Heart right ventricle (tissue), 16 donors: ENCODE data around the gene POLR2H. TPM values are rescaled to one million over a fixed set of nuclear protein-coding genes. Genes with fewer than 3 reads are reported as not detected.

ENCODE experiments used
- ATAC-seq, 8 donors: fragments of 200-7000 bp; cut with Tn5 transposase; one replicate each; pipeline ENCODE4 v1.9.1; 2020; ENCODE audit warnings: mild to moderate bottlenecking in 8 of 8, moderate library complexity in 8 of 8, moderate number of reproducible peaks in 1 of 8
- DNase-seq, 2 donors: peaks; one replicate each; pipeline ENCODE4 v3.0.0-alpha.2; 2020
- H3K27ac ChIP-seq, 10 donors: fragments of 200-600 bp; sonication (generic) in 2 of 10; one replicate each; pipeline versions ENCODE4 v1.5.0 to v1.8.0; 2020 to 2022; ENCODE audit warnings: mild to moderate bottlenecking in 3 of 10
- H3K27me3 ChIP-seq, 7 donors: fragments of 200-600 bp; one replicate each; pipeline ENCODE4 v1.8.0; 2021 to 2022; ENCODE audit warnings: mild to moderate bottlenecking in 2 of 7
- H3K36me3 ChIP-seq, 9 donors: fragments of 200-600 bp; sonication (generic) in 1 of 9; one replicate each; pipeline versions ENCODE4 v1.5.0 to v1.8.0; 2020 to 2022; ENCODE audit warnings: mild to moderate bottlenecking in 2 of 9
- H3K4me1 ChIP-seq, 9 donors: fragments of 200-600 bp; sonication (generic) in 1 of 9; one replicate each; pipeline versions ENCODE4 v1.5.0 to v1.8.0; 2020 to 2022; ENCODE audit warnings: mild to moderate bottlenecking in 4 of 9
- H3K4me3 ChIP-seq, 10 donors: fragments of 200-600 bp; sonication (generic) in 2 of 10; one replicate each; pipeline versions ENCODE4 v1.5.0 to v1.8.0; 2020 to 2022; ENCODE audit warnings: mild to moderate bottlenecking in 7 of 10, moderate library complexity in 2 of 10
- H3K9me3 ChIP-seq, 11 donors: fragments of 200-600 bp in 10 of 11; sonication (generic) in 2 of 11; one replicate each; pipeline versions ENCODE4 v1.5.0 to v1.8.0; 2013 to 2022; ENCODE audit warnings: mild to moderate bottlenecking in 2 of 11, control low read depth in 1 of 11, moderate library complexity in 1 of 11
- WGBS, 2 donors: extraction: QIAGEN DNeasy Blood & Tissue Kit; methylation state at CpG; one replicate each; pipeline ENCODE4 v1.1.7; 2013; ENCODE audit warnings: inconsistent platforms in 1 of 2; 5-methylcytosine and 5-hydroxymethylcytosine counted together
- intact Hi-C, 10 donors: fragments of 100-400 bp; cut with DNase I; formaldehyde crosslinking; loops; one replicate each; pipeline versions ENCODE4 v1.11.1 to v1.14.2; 2022
- polyA plus RNA-seq, 2 donors: library from polyadenylated mRNA; stranded (reverse); fragments of 200-250 nt; gene quantifications; one replicate each; pipeline ENCODE4 v1.2.3, GENCODE V29; 2013
- total RNA-seq, 10 donors: library from RNA; stranded (reverse); fragmentation: NEBNext Ultra II Directional in 3 of 10; extraction: Animal tissue kit (Norgen Biotek cat#: 25700) in 3 of 10; gene quantifications; one replicate each; pipeline versions ENCODE4 v1.2.1 to v1.2.4, GENCODE V29; 2021 to 2023
- TF ChIP-seq, protein P1 (sequence below), 9 donors: fragments of 200-600 bp; sonication (generic) in 2 of 9; IDR thresholded peaks; one replicate each; pipeline versions ENCODE4 v1.5.0 to v1.8.0; 2021 to 2022; ENCODE audit warnings: antibody characterized with exemption in 9 of 9, mild to moderate bottlenecking in 5 of 9, moderate library complexity in 1 of 9
- donor health status: Arrhythmogenic right ventricular cardiomyopathy.
- donor health status: ischemic (EF 13 %, LVEDD 7.1; RV severe dilation, severe dysfunction).
- donor health status: healthy with polysubstance abuse.
- donor health status: DM: no; HTN: yes; CAD: no.
- donor health status: DM: no; HTN: no; CAD: no.
- donor health status: ischemic (EF 25% LVEDD 6.9; RV normal size, moderate dysfunction).
- donor health status: ischemic (EF 25% LVEDD 5.7; RV mildly dilated, moderate dysfunction).
- donor health status: healthy.
- donor health status: DM: yes; HTN: yes; CAD: no.
- donor health status: Ischemic cardiomyopathy.
- donor health status: ischemic (EF 35%, LVEDD 5.7; RV mildly dilated, moderate dysfunction).
- donor health status: nonischemic (EF 11% LVEDD 7.7; RV severe dilation, severe dysfunction).
- donor health status: DM: yes; HTN: yes; CAD: no.
- donor health status: PGD.
- donor health status: ischemic (EF 29% LVEDD 5.4; RV normal size, mild dysfunction).
- donor health status: nonischemic (EF 23%, LVEDD 6.1; RV moderate dilation, normal function).

The POLR2H gene
- total and polyA plus RNA-seq, 12 donors = 17.4 to 63.7 (median 24.5) TPM

DNA sequence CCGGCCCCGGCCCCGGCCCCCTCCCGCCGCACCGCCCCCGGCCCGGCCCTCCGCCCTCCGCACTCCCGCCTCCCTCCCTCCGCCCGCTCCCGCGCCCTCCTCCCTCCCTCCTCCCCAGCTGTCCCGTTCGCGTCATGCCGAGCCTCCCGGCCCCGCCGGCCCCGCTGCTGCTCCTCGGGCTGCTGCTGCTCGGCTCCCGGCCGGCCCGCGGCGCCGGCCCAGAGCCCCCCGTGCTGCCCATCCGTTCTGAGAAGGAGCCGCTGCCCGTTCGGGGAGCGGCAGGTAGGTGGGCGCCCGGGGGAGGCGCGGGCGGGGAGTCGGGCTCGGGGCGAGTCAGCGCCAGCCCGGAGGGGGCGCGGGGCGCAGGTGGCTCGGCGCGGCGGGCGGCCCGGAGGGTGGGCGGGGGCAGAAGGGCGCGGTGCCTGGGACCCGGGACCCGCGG, 18.7 kb downstream of the POLR2H start:
- H3K4me1 ChIP-seq = peaks cover 7 to 40% (median 21%) of the 10 kb centered on the region in 9 donors
- TF ChIP-seq, protein P1, sequence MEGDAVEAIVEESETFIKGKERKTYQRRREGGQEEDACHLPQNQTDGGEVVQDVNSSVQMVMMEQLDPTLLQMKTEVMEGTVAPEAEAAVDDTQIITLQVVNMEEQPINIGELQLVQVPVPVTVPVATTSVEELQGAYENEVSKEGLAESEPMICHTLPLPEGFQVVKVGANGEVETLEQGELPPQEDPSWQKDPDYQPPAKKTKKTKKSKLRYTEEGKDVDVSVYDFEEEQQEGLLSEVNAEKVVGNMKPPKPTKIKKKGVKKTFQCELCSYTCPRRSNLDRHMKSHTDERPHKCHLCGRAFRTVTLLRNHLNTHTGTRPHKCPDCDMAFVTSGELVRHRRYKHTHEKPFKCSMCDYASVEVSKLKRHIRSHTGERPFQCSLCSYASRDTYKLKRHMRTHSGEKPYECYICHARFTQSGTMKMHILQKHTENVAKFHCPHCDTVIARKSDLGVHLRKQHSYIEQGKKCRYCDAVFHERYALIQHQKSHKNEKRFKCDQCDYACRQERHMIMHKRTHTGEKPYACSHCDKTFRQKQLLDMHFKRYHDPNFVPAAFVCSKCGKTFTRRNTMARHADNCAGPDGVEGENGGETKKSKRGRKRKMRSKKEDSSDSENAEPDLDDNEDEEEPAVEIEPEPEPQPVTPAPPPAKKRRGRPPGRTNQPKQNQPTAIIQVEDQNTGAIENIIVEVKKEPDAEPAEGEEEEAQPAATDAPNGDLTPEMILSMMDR (IDR thresholded peaks at IDR 0.05) = no peak
- H3K27ac ChIP-seq = peak overlapping the region in 6 of 10 donors; percentile 41 to 79 (median 68)
- H3K4me3 ChIP-seq = peak overlapping the region; percentile 11 to 58 (median 54)
- 1% methylated on average over 28 to 55 of the region's 62 CpGs for WGBS, 2 donors
- intact Hi-C loops = loop anchor here in 1 of 10 donors (10.0 kb wide), 1 partner anchor 395 kb away; no protein-coding TSS in a partner anchor
- H3K9me3 ChIP-seq = no peaks in the 10 kb centered on the region
- DNase-seq (peak; percentile 69 to 80), ATAC-seq (peak in 6 of 8 donors; percentile 41 to 62 (median 48))
- H3K27me3 ChIP-seq = peaks cover 5 to 78% (median 62%) of the 10 kb centered on the region in 7 donors
- peaks cover 0 to 15% (median 0%) of the 10 kb centered on the region in 9 donors for H3K36me3 ChIP-seq

DNA sequence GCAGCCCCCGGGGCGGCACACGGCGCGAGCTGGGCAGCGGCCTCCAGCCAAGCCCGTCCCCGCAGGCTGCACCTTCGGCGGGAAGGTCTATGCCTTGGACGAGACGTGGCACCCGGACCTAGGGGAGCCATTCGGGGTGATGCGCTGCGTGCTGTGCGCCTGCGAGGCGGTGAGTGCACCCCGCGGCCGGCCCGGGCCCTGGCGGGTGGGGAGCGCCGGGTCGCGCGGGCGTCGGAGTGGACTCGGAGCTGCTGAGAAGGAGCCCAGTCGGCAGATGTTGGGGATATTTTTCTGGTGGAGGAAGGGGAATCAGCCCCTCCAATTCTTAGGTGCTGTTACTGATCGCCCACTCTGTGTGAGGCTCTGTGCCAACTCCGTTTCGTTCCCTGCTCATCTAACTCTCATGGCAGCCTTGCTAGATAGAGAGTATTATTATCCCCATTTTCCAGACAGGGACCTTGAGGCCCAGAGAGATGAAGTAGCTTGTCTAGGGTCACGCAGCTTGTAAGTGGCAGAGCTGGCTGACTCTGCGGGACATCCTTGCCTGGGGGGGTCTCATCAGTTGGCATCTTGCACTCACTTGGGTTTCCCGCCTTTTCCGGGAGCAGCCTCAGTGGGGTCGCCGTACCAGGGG, 19.2 kb downstream of the POLR2H start:
- Histone ChIP-seq H3K27ac (peak overlapping the region in 9 of 10 donors; percentile 31 to 79 (median 64)), H3K27me3 (peaks cover 5 to 75% (median 56%) of the 10 kb centered on the region in 7 donors), H3K9me3 (no peaks in the 10 kb centered on the region), H3K4me3 (peak overlapping the region; percentile 11 to 58 (median 54)), H3K36me3 (peaks cover 0 to 15% (median 0%) of the 10 kb centered on the region in 9 donors), H3K4me1 (peaks cover 7 to 40% (median 21%) of the 10 kb centered on the region in 9 donors)
- TF ChIP-seq, protein P1 (IDR thresholded peaks at IDR 0.05) = no peak
- DNase-seq (no peak), ATAC-seq (no peak)
- intact Hi-C loops = loop anchor here in 1 of 10 donors (10.0 kb wide), 1 partner anchor 394 kb away; no protein-coding TSS in a partner anchor
- WGBS, 2 donors = 3 to 4% methylated on average over 42 of the region's 42 CpGs

DNA sequence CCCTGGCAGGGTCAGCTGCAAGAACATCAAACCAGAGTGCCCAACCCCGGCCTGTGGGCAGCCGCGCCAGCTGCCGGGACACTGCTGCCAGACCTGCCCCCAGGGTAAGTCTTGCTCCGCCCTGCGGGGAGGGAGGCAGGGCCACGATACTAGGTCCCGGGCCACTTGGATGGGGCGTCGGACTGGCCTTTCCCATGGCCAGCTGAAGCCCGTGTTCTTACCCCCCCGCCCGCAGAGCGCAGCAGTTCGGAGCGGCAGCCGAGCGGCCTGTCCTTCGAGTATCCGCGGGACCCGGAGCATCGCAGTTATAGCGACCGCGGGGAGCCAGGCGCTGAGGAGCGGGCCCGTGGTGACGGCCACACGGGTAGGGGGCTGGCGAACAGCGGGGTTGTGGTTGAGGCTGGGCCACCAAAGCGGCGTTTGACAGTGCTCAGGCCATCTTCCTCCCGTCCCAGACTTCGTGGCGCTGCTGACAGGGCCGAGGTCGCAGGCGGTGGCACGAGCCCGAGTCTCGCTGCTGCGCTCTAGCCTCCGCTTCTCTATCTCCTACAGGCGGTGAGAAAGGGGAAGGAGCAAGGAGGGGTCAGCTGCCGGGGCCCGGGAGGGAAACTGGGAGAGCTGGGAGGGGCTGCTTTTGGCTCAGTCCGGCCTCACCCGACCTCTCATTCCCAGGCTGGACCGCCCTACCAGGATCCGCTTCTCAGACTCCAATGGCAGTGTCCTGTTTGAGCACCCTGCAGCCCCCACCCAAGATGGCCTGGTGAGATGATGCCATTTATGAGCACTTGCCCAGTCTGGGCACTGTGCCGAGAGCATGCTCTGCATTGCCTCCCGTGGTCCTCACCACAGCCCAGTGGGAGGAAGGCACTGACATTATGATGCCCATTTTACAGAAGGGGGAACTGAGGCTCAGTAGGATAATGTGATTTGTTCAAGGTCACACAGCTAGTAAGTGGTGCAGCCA, 20.0 kb downstream of the POLR2H start:
- H3K27ac ChIP-seq = peak overlapping the region in 9 of 10 donors; percentile 31 to 79 (median 64)
- peak overlapping the region in 9 of 10 donors; percentile 34 to 58 (median 55) for H3K4me3 ChIP-seq
- H3K4me1 ChIP-seq = peaks cover 7 to 40% (median 21%) of the 10 kb centered on the region in 9 donors
- TF ChIP-seq, protein P1 (IDR thresholded peaks at IDR 0.05) = no peak
- WGBS, 2 donors = 10 to 11% methylated on average over 55 of the region's 55 CpGs
- peaks cover under 1 to 75% (median 55%) of the 10 kb centered on the region in 7 donors for H3K27me3 ChIP-seq
- DNase-seq (peak in 1 of 2 donors; percentile 65), ATAC-seq (peak; percentile 25 to 58 (median 48))
- H3K36me3 ChIP-seq = peaks cover 0 to 23% (median 0%) of the 10 kb centered on the region in 9 donors
- intact Hi-C loops = loop anchor here in 1 of 10 donors (10.0 kb wide), 1 partner anchor 393 kb away; no protein-coding TSS in a partner anchor
- no peaks in the 10 kb centered on the region for H3K9me3 ChIP-seq
